ENCODE results near the gene PAK6.

DNA sequence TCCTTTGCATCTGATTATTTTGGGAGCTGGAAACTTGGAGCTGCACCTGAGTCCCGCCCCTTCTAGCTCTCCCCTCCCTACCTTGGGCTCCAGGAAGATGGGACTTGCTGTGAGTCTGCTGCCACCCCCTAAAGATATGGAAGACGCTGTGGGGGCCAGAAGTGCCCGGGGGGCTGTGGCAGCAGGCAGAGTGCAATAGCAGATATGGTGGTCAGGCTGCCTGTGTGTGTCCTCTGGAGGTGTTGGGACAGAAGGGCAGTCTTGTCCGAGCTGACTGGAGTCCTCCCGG lies 485 bp downstream of the PAK6 start:
- TF ChIP-seq, protein P1, sequence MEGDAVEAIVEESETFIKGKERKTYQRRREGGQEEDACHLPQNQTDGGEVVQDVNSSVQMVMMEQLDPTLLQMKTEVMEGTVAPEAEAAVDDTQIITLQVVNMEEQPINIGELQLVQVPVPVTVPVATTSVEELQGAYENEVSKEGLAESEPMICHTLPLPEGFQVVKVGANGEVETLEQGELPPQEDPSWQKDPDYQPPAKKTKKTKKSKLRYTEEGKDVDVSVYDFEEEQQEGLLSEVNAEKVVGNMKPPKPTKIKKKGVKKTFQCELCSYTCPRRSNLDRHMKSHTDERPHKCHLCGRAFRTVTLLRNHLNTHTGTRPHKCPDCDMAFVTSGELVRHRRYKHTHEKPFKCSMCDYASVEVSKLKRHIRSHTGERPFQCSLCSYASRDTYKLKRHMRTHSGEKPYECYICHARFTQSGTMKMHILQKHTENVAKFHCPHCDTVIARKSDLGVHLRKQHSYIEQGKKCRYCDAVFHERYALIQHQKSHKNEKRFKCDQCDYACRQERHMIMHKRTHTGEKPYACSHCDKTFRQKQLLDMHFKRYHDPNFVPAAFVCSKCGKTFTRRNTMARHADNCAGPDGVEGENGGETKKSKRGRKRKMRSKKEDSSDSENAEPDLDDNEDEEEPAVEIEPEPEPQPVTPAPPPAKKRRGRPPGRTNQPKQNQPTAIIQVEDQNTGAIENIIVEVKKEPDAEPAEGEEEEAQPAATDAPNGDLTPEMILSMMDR (IDR thresholded peaks at IDR 0.05; ENCODE audit: insufficient read depth, low read length, poor library complexity, severe bottlenecking), result no peak
- TF ChIP-seq EZH2phosphoT487 (conservative IDR thresholded peaks at IDR 0.05; ENCODE audit: low read length), result no peak
